Upper lobe of left lung (tissue), 4 donors: ENCODE measurements around the gene TMEM108.

Experiments used
- EP300 ChIP-seq, 4 donors: sonication (generic); formaldehyde crosslinking; IDR thresholded peaks; one replicate each; pipeline ENCODE4 v1.5.1; 2017; ENCODE audit warnings: antibody characterized with exemption in 4 of 4, control low read depth in 2 of 4
- POLR2A ChIP-seq, 4 donors: fragments of 450-650 bp; IDR thresholded peaks; one replicate each; pipeline ENCODE4 v1.5.1; 2016 to 2017; ENCODE audit warnings: antibody characterized with exemption in 4 of 4, mild to moderate bottlenecking in 2 of 4
- POLR2AphosphoS5 ChIP-seq, 2 donors: sonication (generic); formaldehyde crosslinking; IDR thresholded peaks; one replicate each; pipeline ENCODE4 v1.5.1; 2017; ENCODE audit warnings: antibody characterized with exemption in 2 of 2
- TF ChIP-seq, protein P1 (sequence below), 6 experiments: fragments of 450-650 bp in 4 of 6; fragments of 200-600 bp in 2 of 6; sonication (generic) in 2 of 6; IDR thresholded peaks; one replicate each; pipeline ENCODE4 v1.5.1; 2016 to 2019; ENCODE audit warnings: antibody characterized with exemption in 6 of 6

GRCh38 chr3:133419151-133419909 lies 381.1 kb downstream of the TMEM108 start:
- TF ChIP-seq POLR2AphosphoS5 (IDR thresholded peaks at IDR 0.05) (no peak), POLR2A (IDR thresholded peaks at IDR 0.05) (no peak), EP300 (IDR thresholded peaks at IDR 0.05) (no peak)
- TF ChIP-seq, protein P1, sequence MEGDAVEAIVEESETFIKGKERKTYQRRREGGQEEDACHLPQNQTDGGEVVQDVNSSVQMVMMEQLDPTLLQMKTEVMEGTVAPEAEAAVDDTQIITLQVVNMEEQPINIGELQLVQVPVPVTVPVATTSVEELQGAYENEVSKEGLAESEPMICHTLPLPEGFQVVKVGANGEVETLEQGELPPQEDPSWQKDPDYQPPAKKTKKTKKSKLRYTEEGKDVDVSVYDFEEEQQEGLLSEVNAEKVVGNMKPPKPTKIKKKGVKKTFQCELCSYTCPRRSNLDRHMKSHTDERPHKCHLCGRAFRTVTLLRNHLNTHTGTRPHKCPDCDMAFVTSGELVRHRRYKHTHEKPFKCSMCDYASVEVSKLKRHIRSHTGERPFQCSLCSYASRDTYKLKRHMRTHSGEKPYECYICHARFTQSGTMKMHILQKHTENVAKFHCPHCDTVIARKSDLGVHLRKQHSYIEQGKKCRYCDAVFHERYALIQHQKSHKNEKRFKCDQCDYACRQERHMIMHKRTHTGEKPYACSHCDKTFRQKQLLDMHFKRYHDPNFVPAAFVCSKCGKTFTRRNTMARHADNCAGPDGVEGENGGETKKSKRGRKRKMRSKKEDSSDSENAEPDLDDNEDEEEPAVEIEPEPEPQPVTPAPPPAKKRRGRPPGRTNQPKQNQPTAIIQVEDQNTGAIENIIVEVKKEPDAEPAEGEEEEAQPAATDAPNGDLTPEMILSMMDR (IDR thresholded peaks at IDR 0.05) = no peak
